Activated CD8-positive, alpha-beta T cell treated with anti-CD3 and anti-CD28 coated beads, Interleukin-2, amount 10 ng/mL, durations not matched to agents 7 days and 5 days (primary cell): ENCODE measurements around the gene IMPDH1. TPM values are rescaled to one million over a fixed set of nuclear protein-coding genes. Genes with fewer than 3 reads are reported as not detected.

Experiments
- ATAC-seq: fragments of 150-1000 bp; cut with Tn5 transposase; one replicate; pipeline ENCODE4 v1.10.0; 2021; ENCODE audit warnings: moderate library complexity
- CTCF ChIA-PET: fragments of 350-600 bp; sonication (Branson Sonifier 250); formaldehyde crosslinking; loops from one replicate; lab custom pipeline; 2021; ENCODE audit warnings: antibody characterized with exemption; lab: Charles Lee
- POLR2A ChIA-PET: fragments of 350-600 bp; sonication (Branson Sonifier 250); formaldehyde crosslinking; loops from one replicate; lab custom pipeline; 2021; ENCODE audit warnings: antibody characterized with exemption; lab: Charles Lee
- DNase-seq: peaks from one replicate; pipeline ENCODE4 v3.0.0-alpha.2; 2020
- H3K27ac Mint-ChIP-seq: one replicate; pipeline ENCODE4 v1.8.0; 2021; ENCODE audit warnings: mild to moderate bottlenecking, mixed read lengths
- H3K27me3 Mint-ChIP-seq: one replicate; pipeline ENCODE4 v1.8.0; 2021; ENCODE audit warnings: low read depth, mixed read lengths
- H3K36me3 Mint-ChIP-seq: one replicate; pipeline ENCODE4 v1.8.0; 2021; ENCODE audit warnings: low read depth, mixed read lengths
- H3K4me1 Mint-ChIP-seq: one replicate; pipeline ENCODE4 v1.8.0; 2021; ENCODE audit warnings: low read depth, mixed read lengths
- H3K4me3 Mint-ChIP-seq: one replicate; pipeline ENCODE4 v1.8.0; 2021; ENCODE audit warnings: mild to moderate bottlenecking, mixed read lengths
- H3K9me3 Mint-ChIP-seq: one replicate; pipeline ENCODE4 v1.8.0; 2022; ENCODE audit warnings: mixed read lengths; ENCODE audit not compliant: insufficient read depth
- total RNA-seq, 2 experiments: library from RNA; stranded (reverse); gene quantifications; one replicate each; pipeline ENCODE4 v1.2.3, GENCODE V29; 2021

Gene IMPDH1
- total RNA-seq, 2 experiments from 2014 or later, result 75.3 to 80.8 TPM

DNA sequence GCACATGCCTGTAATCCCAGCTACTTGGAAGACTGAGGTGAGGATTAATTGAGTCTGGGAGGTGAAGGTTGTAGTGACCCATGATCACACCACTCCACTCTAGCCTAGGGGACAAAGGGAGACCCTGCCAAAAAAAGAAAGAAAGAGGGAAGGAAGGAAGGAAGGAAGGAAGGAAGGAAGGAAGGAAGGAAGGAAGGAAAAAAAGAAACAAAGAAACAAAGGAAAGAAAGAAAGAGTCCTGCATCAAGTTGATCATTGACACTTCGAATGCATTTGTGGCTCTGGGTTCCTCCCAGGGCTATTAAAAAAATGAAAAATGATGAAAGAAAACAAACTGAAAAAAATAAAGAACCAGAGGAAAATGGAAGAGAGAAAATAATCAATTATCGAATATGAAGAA lies 44.4 kb downstream of the IMPDH1 start:
- no peak for DNase-seq
- Mint-ChIP-seq H3K36me3 (no peaks in the 10 kb centered on the region), H3K27me3 (peaks cover 66% of the 10 kb centered on the region), H3K27ac (no peak overlapping the region), H3K9me3 (no peaks in the 10 kb centered on the region), H3K4me1 (peaks cover 16% of the 10 kb centered on the region), H3K4me3 (no peak overlapping the region)
- ATAC-seq, result no peak
- POLR2A ChIA-PET, result no interaction called here
- CTCF ChIA-PET, result interaction anchor here (1.3 to 3.5 kb wide), 2 partner anchors 17 to 22 kb away, joined by 4 to 10 read pairs; no protein-coding TSS in a partner anchor

DNA sequence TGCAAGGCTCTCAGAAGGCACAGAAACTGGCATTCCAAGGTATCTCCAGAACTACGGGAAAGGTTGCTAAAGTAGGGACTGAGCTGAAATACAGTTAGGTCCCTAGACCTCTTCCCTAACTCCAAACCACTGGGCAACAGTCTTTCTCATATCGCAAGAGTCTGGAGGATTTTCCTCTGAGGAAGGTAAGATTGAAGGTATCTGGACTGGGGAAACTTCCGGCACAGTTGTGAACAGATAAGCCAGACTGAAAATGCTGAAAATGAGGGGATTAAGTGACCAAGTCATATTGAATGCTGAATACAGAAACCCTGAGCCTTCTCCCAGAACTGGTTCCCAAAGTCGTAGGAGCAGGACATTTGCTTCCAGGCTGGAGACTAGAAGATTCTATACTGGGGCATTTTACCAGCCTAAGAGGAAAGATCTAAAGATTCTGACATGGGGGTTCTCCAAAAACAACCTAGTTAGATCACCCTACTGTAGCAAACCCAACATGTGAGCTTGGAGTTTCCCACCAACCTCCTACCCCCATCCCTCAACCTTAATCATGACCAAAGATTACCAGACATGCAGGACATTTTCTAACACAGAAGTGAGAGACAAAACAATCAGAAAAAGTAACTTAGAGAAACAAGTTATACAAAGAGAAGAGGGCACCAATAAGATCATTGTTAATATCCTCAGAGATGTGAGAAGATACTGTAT lies 45.5 kb downstream of the IMPDH1 start:
- no peak overlapping the region for H3K4me3 Mint-ChIP-seq
- DNase-seq (no peak), ATAC-seq (no peak)
- H3K9me3 Mint-ChIP-seq, result no peaks in the 10 kb centered on the region
- no peaks in the 10 kb centered on the region for H3K36me3 Mint-ChIP-seq
- POLR2A ChIA-PET, result no interaction called here
- CTCF ChIA-PET, result interaction anchor here (1.3 kb wide), 1 partner anchor 18 kb away, joined by 4 read pairs; no protein-coding TSS in a partner anchor
- H3K27ac Mint-ChIP-seq, result no peak overlapping the region
- H3K27me3 Mint-ChIP-seq, result peaks cover 69% of the 10 kb centered on the region
- peaks cover 16% of the 10 kb centered on the region for H3K4me1 Mint-ChIP-seq

DNA sequence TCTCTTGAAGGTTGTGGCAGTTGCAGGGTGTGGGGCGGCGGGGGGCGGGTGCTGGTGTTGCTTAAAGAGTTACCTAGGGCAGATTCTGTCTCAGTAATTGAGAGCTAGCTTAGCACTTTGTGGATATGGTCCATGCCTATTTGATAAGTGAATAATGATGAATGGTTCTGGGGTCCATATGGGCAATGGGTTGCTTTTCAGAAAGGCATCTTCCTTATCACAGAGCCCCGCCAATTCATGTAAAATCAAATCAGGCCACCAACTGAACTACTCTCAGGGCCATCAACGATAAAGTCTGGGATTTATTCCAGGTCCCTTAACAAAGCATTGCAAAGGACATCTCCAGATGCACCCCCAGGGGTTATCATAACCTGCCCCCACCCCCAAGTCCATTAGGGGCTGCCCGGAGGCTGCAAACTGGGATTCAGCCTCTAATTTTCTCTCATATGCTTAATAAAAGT lies 46.5 kb downstream of the IMPDH1 start:
- Mint-ChIP-seq H3K4me1 (peaks cover 16% of the 10 kb centered on the region), H3K9me3 (no peaks in the 10 kb centered on the region), H3K27me3 (peaks cover 71% of the 10 kb centered on the region), H3K36me3 (no peaks in the 10 kb centered on the region), H3K4me3 (no peak overlapping the region), H3K27ac (no peak overlapping the region)
- DNase-seq, result no peak
- no peak for ATAC-seq
- CTCF ChIA-PET, result interaction anchor here (0.7 to 1.9 kb wide), 3 partner anchors 16 to 41 kb away, joined by 3 to 6 read pairs (median 4); partner anchors contain the start of gene RBM28
- POLR2A ChIA-PET, result interaction anchor here (1.2 kb wide), 1 partner anchor 16 kb away, joined by 4 read pairs; no protein-coding TSS in a partner anchor

DNA sequence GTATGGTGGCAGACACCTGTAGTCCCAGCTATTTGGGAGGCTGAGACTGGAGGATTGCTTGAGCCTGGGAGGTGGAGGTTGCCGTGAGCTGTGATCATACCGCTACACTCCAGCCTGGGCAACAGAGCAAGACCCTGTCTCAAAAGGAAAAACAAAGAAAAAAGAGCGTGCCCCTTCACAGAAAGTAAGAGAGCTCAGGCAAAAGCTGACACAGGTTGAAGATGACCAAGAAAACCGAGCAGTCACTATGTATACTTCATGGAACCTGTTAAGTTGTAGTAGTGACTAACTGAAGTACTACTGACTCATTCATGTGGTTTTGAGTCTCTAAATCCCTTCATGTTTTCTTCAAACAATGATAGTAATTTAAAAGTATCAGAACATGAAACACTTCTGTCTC lies 47.1 kb downstream of the IMPDH1 start:
- H3K27ac Mint-ChIP-seq, result no peak overlapping the region
- H3K27me3 Mint-ChIP-seq, result peaks cover 71% of the 10 kb centered on the region
- DNase-seq, result no peak
- ATAC-seq, result no peak
- ChIA-PET CTCF (interaction anchor here (0.7 to 1.9 kb wide), 6 partner anchors 15 to 56 kb away, joined by 3 to 6 read pairs (median 4); partner anchors contain the start of gene RBM28), POLR2A (interaction anchor here (1.2 kb wide), 1 partner anchor 16 kb away, joined by 4 read pairs; no protein-coding TSS in a partner anchor)
- H3K4me3 Mint-ChIP-seq, result no peak overlapping the region
- H3K9me3 Mint-ChIP-seq, result no peaks in the 10 kb centered on the region
- H3K4me1 Mint-ChIP-seq, result peaks cover 16% of the 10 kb centered on the region
- no peaks in the 10 kb centered on the region for H3K36me3 Mint-ChIP-seq

DNA sequence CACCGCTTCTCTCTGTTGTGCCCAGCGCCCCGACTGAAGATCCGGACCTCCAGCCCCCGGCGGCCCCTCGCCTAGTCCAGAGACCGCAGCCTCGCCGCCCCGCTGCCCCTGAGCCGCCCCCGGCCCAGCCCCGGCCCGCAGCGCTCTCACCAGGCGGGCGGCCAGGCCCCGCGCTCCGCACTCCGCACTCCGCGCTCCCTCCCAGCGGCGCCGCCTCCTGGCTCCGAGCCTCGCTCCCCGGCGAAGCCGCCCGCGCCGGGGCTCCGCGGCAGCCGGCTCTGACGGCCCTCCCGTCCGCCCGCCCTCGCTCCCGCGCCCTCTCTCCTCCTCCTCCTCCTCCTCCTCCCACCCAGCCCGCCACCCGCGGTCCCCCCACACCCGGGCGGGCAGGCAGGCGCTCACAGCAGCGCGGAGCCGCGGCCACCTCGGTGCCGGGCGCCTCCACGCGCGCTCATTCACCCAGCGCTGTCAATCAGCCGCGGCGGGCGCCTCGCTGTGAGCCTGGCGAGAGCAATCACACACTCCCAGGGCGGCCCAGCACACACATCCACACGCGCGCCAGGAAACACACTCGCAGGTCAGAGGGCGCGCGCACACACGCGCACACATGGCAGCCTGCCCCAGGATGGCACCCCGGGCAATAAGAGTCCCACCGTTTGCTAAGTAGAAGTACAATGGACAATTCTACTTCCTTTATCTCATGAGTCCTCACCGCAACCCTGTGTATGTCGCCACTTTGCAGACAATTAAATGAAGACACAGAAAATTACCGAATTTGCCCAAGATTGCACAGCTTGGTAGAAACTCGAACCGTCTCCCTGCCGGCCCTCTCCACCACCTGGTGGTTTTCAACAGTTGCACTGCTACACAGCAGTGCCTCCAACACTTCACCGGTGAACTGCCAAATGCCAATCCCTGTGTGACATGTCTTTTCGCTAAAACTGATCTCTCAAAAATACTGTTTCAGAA lies 48.1 kb downstream of the IMPDH1 start, which contains the start of gene PRRT4:
PRRT4 (minus strand) TSS at position 280 of the 969 bp plus-strand sequence.
- ChIA-PET CTCF (interaction anchor here (1.0 to 1.9 kb wide), 5 partner anchors 14 to 55 kb away, joined by 3 to 6 read pairs (median 4); no protein-coding TSS in a partner anchor), POLR2A (interaction anchor here (0.6 to 1.2 kb wide), 2 partner anchors 15 to 18 kb away, joined by 3 to 4 read pairs; partner anchors contain the start of gene RBM28)
- ATAC-seq (peak; percentile 86), DNase-seq (peak; percentile 43)
- Mint-ChIP-seq H3K36me3 (no peaks in the 10 kb centered on the region), H3K27me3 (peaks cover 65% of the 10 kb centered on the region), H3K9me3 (no peaks in the 10 kb centered on the region), H3K4me3 (peak within 1 kb of the TSS; percentile 71), H3K27ac (no peak within 1 kb of the TSS), H3K4me1 (peaks cover 16% of the 10 kb centered on the region)

DNA sequence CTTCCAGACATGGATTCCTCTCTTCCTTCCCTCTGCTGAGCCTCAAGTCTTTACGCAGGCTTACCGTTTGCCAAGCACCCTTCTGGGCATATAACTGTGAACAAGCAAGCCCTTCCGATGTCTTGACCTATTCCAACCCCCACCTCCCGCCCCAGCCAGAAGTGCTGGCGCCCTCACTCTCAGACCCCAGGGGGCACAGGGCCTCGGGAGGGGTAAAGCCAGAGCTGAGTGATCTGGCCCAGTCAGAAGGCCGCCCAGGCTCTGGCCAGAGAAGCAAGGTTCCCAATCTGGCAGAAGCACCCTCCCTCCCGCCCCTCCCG lies 49.5 kb downstream of the IMPDH1 start:
- no peaks in the 10 kb centered on the region for H3K9me3 Mint-ChIP-seq
- no peak overlapping the region for H3K4me3 Mint-ChIP-seq
- DNase-seq, result no peak
- peaks cover 53% of the 10 kb centered on the region for H3K27me3 Mint-ChIP-seq
- H3K36me3 Mint-ChIP-seq, result no peaks in the 10 kb centered on the region
- ATAC-seq, result no peak
- ChIA-PET CTCF (no interaction called here), POLR2A (interaction anchor here (0.5 to 0.6 kb wide), 2 partner anchors 54 to 922 kb away, joined by 3 read pairs; no protein-coding TSS in a partner anchor)
- peaks cover 22% of the 10 kb centered on the region for H3K4me1 Mint-ChIP-seq
- H3K27ac Mint-ChIP-seq, result no peak overlapping the region

DNA sequence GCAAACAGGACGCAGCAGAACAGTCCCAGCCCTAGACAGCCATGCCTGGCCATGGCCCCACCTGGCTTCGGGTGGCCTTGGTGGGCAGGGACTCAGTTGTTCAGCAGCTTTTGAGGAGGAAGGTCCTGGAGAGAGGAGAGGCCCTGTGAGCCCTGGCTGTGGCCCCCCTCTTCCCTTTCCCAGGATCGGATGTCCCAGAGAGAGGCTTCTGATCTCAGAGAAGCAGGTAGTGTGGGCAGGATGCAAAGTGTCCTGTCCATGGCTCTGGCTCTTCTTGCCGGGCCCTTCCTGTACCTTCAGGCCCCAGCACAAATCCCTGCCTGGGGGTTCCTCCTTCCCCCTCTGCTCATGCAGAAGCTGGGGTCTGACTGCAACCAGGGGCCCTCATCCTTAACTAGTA lies 49.8 kb downstream of the IMPDH1 start:
- Mint-ChIP-seq H3K27ac (no peak overlapping the region), H3K27me3 (peaks cover 54% of the 10 kb centered on the region), H3K4me3 (no peak overlapping the region), H3K36me3 (no peaks in the 10 kb centered on the region), H3K4me1 (peaks cover 23% of the 10 kb centered on the region), H3K9me3 (no peaks in the 10 kb centered on the region)
- POLR2A ChIA-PET, result interaction anchor here (0.5 kb wide), 1 partner anchor 923 kb away, joined by 3 read pairs; no protein-coding TSS in a partner anchor
- CTCF ChIA-PET, result interaction anchor here (2.9 kb wide), 1 partner anchor 28 kb away, joined by 14 read pairs; no protein-coding TSS in a partner anchor
- no peak for DNase-seq
- ATAC-seq, result no peak

DNA sequence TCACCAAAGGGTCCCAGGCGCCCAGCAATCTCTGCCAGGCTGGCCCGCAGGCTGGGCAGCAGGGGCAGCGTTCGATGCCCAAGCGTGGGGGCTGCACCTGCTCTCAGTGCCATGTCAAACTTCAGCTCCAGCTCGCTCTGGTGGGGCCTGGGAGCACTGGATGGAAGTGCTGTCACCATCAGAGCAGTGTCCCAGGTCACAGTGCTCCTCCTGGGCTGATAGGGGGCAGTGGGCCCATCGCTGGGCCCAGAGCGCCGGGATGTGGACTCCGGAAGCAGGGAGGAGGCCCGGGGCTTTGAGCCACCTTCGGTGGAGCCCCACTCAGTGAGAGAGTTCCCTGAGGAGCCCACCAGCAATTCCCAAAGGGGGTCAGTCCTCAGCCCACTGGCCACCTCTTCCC lies 50.4 kb downstream of the IMPDH1 start:
- H3K27me3 Mint-ChIP-seq, result peaks cover 55% of the 10 kb centered on the region
- POLR2A ChIA-PET, result no interaction called here

DNA sequence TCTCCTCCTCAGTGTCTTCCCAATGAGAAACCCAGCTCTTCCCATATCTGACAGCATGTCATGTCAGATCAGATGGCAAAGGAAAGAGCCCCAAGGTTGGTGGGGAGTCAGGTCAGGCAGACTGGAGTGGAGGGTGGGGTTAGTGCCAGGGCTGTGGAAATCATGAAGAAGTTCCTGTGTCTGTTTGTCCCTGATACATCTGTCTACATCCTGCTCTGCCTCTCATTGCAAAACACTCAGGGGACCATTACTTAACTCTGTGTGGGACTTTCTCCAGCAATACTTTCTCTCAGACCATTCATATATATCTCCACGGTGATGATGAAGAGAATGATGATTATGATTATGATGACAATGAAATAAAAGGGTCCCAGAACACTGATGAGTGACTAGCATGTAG lies 51.5 kb downstream of the IMPDH1 start:
- DNase-seq (no peak), ATAC-seq (no peak)
- Mint-ChIP-seq H3K4me1 (peaks cover 23% of the 10 kb centered on the region), H3K27ac (no peak overlapping the region), H3K27me3 (peaks cover 52% of the 10 kb centered on the region), H3K9me3 (no peaks in the 10 kb centered on the region), H3K36me3 (no peaks in the 10 kb centered on the region), H3K4me3 (no peak overlapping the region)
- POLR2A ChIA-PET, result interaction anchor here (0.9 kb wide), 1 partner anchor 11 kb away, joined by 3 read pairs; no protein-coding TSS in a partner anchor
- CTCF ChIA-PET, result interaction anchor here (0.6 to 2.9 kb wide), 5 partner anchors 11 to 69 kb away, joined by 3 to 14 read pairs (median 3); no protein-coding TSS in a partner anchor

More for the DNA sequence above, 50.4 kb downstream of the IMPDH1 start:
- CTCF ChIA-PET, result interaction anchor here (2.9 kb wide), 1 partner anchor 28 kb away, joined by 14 read pairs; no protein-coding TSS in a partner anchor
- Mint-ChIP-seq H3K4me1 (peaks cover 23% of the 10 kb centered on the region), H3K9me3 (no peaks in the 10 kb centered on the region), H3K27ac (no peak overlapping the region), H3K36me3 (no peaks in the 10 kb centered on the region), H3K4me3 (no peak overlapping the region)
- ATAC-seq, result no peak
- DNase-seq, result no peak

DNA sequence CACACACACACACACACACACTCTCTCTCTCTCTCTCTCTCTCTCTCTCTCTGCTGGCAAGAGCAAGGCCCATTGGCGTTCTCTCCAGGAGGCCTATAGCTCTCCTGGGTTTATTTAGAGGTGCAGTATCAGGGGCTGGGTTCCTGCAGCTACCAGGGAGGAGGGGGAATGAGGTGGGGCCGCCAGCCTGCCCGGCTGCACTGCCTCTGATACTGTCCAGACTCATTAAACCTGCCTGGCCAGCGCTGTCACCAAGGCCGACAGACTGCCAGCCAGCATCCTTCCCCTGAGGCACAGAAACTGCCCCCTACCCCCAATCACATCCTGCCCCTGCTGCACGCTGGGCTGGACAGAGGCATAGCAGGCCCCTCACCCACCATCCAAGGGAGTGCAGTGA lies 52.6 kb downstream of the IMPDH1 start:
- ChIA-PET POLR2A (interaction anchor here (0.9 kb wide), 1 partner anchor 10 kb away, joined by 3 read pairs; no protein-coding TSS in a partner anchor), CTCF (interaction anchor here (1.6 to 2.9 kb wide), 3 partner anchors 10 to 30 kb away, joined by 8 to 14 read pairs (median 10); no protein-coding TSS in a partner anchor)
- Mint-ChIP-seq H3K27ac (no peak overlapping the region), H3K36me3 (no peaks in the 10 kb centered on the region), H3K9me3 (no peaks in the 10 kb centered on the region), H3K4me3 (no peak overlapping the region), H3K4me1 (peaks cover 18% of the 10 kb centered on the region), H3K27me3 (peaks cover 49% of the 10 kb centered on the region)
- DNase-seq, result no peak
- no peak for ATAC-seq
